NCI-H2227 (cell line): Measurements from ENCODE around the gene OTOS.

Experiments
- DNase-seq: peaks from one replicate; lab custom pipeline; 2025; ENCODE audit not compliant: unreplicated experiment; lab: John Stamatoyannopoulos, UW

Gene OTOS

DNA sequence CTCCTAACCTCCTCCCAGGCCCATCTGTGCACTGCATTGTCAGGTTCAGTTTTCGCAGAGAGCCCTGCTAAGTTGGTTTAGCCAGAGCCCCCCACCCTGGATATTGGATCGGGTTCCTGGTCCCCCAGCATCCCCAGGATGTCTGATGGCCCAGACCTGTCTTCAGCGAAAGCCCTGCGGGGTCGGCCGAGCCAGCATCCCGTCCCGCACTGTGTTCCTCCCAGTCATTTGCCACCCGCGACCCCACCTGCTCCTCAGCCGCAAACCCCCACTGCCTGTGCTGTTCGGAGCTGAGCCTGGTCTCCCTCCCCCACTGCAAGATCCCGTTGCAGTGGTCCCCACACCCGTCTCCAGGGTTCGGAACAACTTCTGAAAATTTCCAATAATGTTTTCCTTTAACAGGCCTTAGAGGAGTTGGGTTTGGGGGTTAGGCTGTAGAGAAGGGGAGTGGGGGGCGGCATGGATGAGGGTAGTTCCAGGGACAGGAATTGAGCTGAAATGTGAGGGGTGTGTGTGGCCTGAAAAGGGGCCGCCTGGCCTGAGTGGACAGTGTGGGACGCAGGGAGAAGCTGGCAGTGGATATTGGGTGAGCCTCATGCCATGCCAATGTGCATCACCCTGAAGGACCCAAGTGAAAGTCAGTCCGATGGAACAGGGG lies 2.7 kb downstream of the OTOS start:
- DNase-seq: no peak

- no peak for DNase-seq
Observed at GRCh38 chr2:240136671-240137292, 3.7 kb downstream of the OTOS start.

GRCh38 chr2:240136013-240136670 lies 4.3 kb downstream of the OTOS start, which contains the start of gene COPS9:
TSS of gene COPS9 (minus strand) at chr2:240136305. CDS start at chr2:240136284, 21 bp downstream.
- peak; percentile 92 for DNase-seq

GRCh38 chr2:240135706-240136012 lies 4.8 kb downstream of the OTOS start:
- no peak for DNase-seq

GRCh38 chr2:240134956-240135520 lies 5.4 kb downstream of the OTOS start:
- no peak for DNase-seq

DNA sequence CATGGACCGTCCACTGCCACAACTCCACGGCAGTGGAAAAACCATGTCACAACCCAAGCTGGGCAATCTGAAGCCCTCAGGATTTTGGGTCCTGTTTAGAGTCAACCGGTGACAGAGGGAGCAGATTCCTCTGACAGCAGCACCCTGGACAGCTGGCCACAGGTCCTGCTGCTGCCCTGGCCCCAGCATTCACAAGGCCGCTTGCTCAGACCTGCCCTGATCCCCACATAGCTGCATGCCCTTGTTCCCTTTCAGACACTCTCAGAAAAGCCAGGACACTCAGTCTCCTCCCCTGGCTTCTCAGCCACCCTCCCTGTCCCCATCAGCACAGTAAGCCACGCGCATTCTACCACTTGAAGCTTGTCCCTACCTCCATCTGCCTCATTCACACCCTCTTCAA lies 6.0 kb downstream of the OTOS start:
- no peak for DNase-seq

GRCh38 chr2:240133401-240133800 lies 7.1 kb downstream of the OTOS start:
- no peak for DNase-seq

- no peak for DNase-seq
Observed at GRCh38 chr2:240132651-240132980, 7.8 kb downstream of the OTOS start.

- DNase-seq: no peak
Observed at GRCh38 chr2:240131941-240132650, 8.4 kb downstream of the OTOS start.

- no peak for DNase-seq
Observed at GRCh38 chr2:240131296-240131695, 9.2 kb downstream of the OTOS start.

DNA sequence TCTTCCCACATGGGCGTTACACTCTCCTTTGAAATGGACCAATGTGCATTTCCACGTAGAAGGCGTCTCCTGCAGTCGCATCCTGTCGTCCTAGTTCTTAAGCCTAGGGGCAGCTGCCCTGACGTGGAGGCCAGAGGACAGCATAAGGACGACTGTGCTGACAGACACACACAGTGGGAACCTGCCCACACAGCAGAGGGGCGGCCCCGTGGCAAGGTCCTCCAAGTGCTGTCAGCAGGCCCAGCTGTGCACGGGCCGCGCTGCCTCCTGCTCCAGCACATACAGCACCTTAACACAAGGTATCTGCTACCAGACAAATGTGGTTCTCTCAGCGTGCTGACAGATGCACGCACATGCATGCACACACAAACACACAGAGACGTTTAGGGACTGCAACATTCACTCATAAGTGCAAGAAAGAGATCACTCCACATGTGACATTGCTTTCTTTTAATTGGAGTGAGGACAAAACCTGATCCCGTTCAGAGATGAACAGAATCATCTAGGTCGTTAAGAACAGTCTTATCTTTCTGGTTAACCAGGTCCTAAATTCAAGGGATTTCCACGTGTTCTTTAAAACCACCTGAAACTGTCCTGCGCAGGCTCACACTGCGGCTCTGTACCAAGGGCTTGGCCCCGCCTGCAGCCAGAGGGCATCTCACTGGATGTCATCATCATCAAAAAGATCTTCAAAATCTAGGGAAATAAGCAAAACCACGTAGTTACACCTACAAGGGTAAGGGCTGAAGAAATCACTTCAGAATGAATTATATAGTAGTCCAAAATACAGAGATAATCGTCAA lies 9.9 kb downstream of the OTOS start:
- DNase-seq: no peak

DNA sequence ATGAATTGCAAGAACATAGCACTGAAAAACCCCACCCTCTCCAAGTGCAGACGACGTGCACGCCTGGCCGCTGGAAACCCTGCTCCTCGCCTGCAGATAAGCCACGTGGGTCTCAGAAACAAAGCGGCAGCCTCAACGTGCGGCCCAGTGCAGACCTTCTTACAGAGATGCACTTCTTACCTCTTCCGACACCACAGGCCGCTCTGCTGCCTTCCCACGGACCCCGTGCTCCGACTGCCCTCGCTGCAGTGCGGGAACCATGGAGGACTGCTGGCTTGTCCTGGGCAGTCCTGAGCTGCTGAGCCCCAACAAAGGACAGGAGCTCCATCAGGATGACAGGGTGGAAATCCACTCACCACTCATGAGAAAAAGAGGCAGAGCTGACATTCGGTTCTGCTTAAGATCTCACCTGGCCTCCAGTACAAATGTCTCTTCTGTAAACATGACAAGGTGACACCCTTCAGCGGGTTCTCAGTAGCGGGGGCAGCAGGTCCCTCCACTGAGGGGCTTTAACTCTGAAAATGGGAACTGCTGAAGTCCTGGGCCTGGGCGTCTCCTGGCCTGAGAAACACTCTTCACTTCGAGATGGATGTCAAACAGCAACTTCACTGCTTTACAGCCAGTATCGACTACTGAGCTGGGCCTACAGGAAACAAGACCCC lies 10.6 kb downstream of the OTOS start:
- no peak for DNase-seq

DNA sequence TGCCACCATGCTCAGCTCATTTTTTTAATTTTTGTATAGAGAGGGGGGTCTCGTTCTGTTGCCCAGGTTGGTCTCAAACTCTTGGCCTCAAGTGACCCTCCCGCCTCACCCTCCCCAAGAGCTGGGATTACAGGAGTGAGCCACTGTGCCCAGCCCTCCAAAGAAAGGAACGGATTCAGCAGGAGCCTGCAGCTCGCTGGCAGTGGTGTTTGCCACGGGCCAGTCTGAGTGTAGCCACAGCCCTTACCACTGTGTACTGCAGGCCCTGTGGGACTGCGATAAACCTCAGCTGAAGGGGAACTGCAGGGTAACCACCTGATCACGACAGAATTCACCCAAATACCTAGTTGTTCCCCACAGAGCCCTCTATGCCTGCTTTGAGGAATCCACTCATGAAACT lies 11.1 kb downstream of the OTOS start:
- DNase-seq: no peak

- no peak for DNase-seq
Observed at GRCh38 chr2:240128608-240129145, 11.8 kb downstream of the OTOS start.

DNA sequence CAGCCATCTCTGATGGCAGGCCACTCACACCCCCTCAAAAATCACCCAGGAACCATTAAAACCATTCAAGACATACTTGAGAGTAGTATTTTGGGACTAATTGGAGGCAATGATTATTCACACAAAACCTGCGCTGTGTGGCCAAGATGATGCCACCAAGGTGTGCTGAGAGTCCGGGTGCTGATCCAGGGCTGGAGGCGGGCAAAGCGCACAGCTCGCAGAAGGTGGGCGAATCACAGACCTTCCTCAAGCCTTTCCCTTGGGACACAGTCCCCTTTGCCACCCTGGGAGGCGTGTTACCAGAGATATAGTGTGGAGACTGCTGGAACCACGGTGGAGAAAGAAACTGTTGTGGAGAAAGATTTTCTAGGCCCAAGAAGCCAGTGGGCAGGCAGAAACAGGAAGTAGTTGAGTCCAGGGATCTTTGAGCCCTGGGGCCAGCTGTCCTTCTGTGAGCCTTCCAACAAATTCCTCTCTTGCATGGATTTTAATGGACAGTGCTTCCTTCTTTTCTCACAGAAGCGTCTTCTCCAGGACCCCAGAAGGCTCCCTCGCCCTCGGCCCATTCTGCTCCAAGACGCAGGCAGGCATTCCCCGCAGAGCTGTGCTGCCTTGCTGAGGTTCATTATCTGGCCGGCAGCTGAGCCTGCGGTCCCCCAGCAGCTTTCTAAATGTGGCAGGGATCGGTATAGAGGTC lies 12.4 kb downstream of the OTOS start:
- DNase-seq: no peak

GRCh38 chr2:240127191-240127750 lies 13.2 kb downstream of the OTOS start:
- DNase-seq: no peak

GRCh38 chr2:240126731-240127130 lies 13.7 kb downstream of the OTOS start:
- no peak for DNase-seq

GRCh38 chr2:240125742-240126141 lies 14.7 kb downstream of the OTOS start:
- DNase-seq: no peak

DNA sequence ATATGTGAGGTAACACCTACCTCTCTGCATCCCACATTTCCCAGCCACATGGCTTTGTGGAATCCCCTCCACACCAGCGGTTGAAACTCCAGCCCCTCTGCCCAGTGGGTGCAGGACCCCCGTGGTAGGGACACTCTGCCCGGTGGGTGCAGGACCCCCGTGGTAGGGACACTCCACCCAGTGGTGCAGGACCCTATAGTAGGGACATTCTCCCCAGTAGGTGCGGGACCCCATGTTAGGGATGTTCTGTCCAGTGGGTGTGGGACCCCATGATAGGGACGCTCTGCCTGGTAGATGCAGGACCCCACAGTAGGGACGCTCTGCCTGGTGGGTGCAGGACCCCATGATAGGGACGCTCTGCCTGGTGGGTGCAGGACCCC lies 15.8 kb downstream of the OTOS start:
- DNase-seq: no peak
